ENCODE results near the gene PDZD8.

The PDZD8 gene

DNA sequence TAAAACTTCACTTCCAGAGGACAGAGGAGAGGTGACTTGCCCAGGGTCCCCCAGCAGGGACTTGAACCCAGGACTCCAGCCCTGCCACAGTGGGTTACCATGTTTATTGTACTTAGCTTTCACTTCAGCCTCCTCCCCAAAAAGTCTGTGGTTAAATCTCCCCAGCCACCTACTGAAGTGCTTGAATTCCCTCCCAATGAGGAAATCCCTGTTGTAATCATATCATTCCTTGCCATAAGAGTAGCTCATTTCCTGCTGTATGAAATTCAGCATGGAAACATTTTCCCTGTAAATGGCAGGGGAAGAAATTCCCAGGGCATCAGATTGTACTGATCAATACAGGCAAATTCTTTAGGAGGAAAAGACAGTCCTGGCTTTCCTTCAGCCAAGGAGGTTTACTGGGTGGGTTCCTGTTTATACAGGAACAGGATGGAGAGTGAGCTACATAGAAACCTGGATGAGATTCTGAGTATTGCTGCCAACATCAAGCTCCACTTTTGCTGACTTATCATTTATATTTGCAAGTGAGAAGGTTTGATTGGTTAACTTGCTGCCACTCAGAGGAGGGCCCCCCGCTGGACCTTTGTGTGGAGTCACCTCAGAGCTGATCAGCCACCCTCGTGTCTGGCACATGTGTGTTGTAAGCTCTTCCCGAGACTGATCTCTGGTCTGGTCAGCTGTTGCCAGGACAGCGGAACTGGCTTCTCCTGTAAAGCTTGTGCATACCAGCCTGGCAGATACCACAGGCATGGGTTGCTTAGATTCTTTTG, 16.4 kb upstream of the PDZD8 start:
- DNase-seq: no peak

DNA sequence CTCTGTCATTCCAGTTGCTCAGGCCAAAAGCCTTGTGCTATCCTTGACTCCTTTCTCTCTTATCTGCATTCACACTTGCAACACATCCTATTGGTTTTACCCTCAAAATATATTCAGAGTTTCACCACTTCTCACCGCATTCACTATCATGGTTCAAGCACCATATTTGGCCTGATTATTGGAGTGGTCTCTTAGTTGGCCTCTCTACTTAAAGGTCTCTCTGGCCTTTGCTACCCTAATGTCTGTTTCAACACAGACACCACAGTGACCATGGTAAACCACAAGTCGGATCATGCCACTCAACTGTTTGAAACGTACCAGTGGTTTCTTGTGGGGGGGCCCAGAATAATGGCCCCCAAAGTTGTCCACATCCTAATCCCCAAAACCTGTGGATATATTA, 15.2 kb upstream of the PDZD8 start:
- DNase-seq: no peak

DNA sequence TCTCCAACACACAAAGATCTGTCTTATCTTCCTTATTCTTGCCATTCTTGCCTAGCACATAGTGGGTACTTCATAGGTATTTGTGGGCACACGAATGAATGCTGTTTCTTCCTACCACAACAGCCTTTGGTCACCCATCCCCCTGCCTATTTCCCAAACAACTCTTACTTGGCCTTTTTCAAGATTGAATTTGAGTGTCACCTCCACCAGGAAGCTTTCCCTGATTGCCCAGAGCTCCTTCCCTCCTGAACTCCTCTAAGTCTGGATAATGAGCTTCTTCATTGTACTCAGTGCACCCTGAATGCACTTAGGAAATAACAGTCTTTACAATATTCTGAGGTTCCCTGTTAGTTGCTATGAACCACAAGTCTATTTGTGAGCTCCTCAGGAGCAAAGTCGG, 11.6 kb upstream of the PDZD8 start:
- DNase-seq: no peak

DNA sequence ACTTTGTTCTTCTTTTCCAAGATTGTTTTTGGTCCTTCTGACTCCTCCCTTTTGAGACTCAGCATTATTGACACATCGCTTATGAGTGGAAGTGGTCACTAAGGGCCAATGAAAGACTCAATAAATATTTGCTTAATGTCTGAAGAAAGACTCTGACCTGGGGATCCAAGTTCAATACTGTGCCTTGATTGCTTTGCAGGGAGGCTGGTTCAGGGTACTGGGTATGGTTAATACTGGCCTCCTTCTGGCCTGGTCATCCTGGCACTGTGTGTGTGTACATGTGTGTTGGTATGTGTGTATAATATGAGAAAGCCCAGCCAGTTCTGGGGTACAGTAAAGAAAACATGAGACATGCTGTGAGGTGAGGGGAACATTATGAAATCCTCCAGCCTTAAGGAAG, 7.6 kb upstream of the PDZD8 start:
- no peak for DNase-seq

DNA sequence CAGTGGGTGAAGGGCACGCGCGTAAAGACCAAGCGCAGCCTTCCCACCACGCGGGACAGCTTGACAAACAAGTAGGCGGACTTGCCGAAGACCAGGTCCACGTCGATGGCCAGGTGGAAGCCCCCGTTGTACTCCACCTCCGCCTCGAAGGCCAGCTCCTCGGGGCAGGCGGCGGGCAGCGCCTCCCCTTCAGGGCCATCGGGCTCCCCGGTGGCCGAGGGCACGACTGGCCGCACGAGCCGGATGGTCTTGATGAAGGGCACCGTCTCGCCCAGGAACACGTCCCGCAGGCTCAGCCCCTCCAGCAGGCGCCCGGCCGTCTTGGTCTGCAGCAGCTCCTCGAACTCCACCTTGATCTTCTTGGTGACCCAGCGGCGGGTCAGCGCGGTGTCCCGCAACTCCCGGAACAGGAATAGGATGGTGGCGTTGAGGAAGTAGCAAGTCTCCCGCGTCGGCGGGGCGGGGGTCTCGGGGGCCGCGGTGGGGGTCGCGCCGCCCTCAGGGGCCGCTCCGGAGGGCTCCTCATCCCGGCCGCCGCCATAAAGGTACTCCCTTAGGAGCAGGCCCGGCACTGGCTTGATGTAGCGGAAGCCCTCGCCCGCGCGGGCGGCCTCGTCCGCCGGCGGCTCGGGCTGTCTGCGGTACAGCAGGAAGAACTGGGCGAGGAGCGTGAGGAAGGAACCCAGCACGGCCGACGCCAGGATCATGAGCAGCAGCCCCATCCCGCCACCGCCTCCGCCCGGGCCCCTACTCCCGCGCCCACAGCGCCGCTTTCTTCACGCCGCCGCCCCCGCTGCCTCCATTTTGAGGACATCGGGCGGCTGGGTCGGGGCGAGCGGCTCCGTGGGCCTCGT, 507 bp downstream of the PDZD8 start:
- no peak for DNase-seq

DNA sequence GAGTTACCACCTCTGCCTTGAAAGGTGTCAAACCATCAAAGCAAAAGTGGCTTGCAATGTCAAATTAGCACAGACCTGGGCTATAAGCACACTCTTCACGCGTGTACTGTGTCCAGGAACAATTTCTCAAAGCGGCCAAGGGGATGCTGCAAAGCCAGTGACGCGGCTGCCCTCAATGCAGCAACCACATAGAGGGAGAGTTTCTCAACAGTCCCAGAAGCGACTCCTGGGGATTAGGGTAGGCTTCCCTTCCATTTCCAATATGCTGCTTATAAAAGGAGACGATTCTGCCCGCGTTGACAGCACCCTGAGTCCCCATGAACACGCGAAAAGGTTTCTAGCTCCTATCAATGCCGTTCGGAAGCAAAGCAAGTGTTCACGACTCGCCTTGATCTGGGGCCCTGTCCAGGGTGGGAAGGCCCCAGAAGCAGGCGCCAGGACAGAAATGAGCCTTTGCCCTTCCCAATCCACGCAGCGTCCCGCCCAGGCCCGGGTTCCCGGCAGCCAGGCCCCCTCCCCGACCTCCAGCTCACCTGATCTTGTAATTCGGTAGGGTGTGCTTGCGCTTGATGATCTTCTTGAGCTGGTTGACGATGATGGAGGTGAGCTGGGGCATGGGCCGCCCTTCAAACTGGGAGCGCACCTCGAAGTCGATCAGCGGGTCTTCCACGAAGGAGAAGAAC, 1.3 kb downstream of the PDZD8 start:
- DNase-seq: no peak

DNA sequence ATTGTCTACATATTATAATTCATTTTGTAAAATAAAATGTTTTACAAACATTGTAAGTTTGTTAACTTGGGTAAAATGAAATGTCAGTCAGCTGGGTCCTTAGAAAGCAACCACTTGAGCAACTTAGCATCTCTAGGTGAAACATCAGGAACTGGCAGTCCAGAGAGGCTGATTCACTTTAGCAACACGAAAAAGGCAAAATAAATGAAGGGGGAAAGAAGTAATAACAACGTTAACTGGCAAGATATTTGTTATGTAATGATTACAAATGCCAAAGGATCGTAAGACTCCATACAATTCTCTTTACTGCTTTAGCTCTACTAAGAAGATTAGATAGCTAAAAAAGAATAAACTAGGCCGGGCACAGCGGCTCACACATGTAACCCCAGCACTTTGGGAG, 5.0 kb downstream of the PDZD8 start:
- no peak for DNase-seq

DNA sequence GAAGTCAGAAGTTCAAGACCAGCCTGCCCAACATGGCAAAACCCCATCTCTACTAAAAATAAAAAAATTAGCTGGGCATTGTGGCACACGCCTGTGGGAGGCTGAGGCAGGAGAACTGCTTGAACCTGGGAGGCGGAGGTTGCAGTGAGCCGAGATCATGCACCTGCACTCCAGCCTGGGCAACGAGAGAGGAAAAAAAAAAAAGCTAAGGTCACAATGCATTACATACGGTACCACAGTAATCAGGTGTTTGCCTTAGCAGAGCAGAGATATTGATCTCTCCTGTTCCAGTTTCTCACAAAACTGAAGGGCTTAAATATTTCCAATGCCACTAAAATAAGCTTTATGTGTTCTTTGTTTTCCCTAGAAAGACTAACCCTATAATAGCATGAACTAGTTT, 7.5 kb downstream of the PDZD8 start:
- DNase-seq: no peak

DNA sequence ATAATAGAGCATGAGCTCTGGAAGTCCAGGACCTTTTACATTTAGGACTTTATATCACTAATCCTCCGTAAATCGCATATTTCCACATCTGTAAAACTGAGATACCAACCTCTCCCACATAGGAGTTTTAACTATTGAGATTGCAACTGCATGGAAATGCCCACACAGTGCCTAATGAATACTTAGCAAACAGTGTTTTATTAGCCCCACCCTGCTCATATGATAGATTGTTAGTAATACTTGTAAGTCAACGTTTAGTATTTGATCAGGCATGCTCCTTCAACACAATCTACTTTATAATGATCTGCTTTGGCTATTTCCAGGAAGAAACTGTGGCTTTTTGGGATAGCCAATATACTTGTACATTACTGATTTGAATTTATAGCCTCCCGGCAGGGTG, 8.5 kb downstream of the PDZD8 start:
- no peak for DNase-seq

DNA sequence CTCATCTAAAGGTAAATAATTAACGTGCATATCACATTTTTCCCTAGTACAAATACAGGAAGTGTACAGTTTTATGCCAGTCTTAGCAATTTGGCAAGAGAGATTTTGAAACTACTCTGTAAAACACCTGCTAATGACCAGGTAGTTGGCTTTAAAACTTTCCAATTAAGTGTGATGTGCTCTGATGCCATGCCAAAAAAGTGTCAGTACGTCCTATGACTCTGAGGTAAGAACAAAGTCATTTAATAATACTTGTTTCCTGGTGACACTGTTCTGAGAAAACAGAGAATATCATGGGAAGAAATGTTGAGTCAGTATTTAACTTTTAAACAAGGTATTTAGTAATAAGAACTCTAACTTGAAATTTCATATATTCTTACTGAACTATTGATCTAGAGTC, 9.6 kb downstream of the PDZD8 start:
- DNase-seq: no peak

DNA sequence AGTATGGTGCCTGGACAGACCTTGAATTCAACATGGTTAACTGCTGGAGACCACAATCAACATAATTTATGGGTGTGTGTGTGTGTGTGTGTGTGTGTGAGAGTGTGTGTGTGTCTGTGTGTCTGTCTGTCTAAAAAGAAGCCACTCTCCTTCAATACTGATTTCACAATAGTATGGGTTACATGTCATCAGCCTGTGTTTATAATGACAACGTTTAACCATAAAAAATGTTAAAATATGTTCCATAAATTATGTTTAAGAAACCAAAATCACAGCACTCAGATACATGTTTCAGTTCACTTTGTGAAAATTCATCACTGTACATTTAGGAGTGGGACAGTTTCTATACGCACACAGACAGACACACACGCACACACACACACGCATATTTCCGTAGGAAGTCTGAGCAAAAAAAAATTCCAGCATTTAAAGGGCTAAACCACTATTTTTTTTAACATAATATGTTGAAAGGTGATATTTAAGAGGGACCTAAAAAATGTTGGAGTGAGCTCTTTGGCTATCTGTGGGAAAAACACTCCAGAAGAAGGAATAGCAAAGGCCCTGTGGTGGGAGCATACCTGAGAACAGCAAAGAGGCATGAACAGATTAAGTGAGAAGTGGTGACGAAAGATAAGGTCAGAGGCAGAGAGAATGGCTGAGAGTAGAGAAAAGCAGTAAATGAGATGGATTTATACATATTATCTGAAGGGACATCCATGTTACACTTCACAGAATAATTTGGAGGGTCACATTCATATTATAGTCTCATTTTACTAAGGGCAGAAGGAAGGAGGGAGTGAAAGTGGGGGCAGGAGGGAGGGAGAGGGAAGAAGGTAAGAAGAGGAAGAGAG, 10.9 kb downstream of the PDZD8 start:
- DNase-seq: no peak

DNA sequence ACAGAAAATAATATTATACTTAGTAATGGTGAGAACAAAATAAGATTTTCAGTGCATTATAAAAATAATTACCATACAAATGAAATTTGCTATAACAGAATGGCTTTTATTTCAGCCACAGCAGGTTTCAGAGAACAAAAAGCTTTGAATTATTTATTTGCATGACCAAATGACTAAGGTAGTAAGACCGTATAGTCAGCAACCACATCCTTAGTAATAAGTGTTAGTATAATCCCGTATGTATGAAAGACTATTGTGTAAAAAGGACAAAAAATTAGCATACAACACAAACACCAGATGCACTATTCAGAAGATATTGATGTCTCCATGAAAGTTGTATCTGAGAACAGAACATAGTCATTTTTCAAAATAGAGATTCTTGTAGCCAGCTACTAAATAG, 12.2 kb downstream of the PDZD8 start:
- no peak for DNase-seq

DNA sequence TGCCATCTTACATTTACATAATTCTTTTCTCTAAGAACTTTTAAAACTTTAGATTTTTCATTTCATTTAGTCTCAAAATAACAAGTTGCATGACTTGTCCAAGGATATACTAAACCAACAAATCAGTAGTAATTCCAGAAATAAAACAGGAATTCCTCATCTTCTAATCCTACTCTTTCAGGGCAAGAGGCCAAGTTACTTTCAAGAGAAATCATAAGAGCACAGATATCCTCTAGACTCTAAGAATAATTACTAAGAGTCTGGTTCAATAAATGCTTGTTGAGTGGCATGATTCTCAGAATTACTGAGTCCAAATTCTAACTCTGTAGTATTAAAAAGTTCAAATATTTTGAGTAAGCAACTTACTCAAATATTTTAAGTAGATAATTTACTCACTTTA, 12.9 kb downstream of the PDZD8 start:
- DNase-seq: no peak

DNA sequence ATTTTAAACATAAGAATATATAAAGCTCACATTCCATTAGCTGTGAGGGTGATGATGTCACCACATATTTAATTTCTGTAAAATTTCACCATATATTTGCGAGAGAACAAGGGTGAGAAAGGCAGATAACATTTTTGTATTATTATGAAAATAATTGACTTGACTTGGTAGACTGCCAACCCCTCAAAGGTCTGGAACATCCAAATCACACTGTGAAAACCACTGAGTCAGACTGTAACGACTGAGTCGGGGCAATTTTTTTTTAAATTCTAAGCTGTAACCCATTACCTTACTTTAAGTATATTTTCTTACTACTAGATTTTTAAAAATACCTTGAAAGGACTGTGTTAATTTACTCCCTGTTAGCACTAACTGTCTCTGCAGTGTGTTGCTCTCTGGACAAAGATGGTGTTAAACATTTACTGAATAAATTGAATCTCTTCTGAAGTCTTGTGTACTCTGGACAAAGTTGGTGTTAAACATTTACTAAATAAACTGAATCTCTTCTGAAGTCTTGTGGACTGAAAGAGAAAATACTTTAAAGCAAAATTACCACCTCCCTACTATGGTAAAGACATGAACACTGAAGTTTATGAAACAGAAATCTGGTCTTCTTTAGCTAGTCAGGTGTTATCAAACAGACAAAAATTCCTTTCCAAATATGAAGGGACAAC, 14.1 kb downstream of the PDZD8 start:
- DNase-seq: no peak

DNA sequence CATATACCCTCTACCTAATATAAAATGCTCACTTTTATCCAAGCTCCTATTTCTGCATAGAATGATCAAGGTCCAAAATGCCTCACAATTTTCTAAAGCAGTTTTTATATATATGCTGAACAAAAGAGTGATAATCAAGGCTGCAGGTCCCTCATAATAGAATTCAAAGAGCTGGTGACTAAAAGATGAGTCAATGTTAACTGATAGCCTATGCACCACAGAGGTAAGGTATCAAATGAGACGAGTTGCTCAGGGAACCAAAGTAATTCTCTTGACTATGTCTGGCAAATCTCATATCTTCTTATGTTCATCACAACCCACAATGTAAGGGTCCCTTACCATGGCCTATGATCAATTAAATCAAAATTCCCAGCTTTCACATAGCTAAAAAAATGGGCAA, 15.2 kb downstream of the PDZD8 start:
- DNase-seq: no peak

DNA sequence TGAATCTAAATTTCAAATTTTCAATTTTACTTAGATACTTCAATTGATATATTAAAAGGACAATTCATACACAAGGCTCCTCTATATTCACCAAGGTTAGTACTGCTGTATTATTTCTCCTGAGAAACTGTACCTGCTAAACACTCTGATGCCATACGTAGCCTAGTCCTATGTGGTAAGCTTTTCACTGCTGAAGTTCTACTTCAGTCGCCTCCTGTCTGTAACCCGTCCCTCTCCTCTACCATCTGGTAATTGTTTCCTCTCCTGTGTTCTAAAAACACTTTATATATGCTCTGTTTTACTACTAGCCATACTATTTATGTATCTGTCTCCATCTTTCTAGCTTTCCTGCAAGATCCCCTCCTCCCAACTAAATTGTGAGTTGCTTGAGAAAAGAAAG, 20.2 kb downstream of the PDZD8 start:
- no peak for DNase-seq

DNA sequence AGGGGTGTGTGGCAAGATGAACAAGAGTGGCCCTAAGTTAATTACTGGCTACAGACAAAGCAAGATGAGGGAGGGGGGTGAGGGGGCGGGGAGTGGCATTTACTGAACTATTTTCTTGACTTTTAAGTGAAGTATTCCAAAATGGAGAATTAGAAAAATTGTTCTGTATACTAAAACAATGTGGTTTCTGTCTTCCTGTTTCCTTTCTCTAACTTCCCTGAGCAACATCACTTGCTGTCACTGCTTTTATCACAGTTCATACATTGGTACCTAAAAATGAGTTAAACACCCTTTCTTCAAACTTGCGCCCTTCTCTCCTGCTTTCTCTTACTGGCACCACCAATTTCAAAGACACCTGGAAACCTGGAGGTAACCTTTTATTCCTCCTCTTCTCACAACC, 21.6 kb downstream of the PDZD8 start:
- no peak for DNase-seq

DNA sequence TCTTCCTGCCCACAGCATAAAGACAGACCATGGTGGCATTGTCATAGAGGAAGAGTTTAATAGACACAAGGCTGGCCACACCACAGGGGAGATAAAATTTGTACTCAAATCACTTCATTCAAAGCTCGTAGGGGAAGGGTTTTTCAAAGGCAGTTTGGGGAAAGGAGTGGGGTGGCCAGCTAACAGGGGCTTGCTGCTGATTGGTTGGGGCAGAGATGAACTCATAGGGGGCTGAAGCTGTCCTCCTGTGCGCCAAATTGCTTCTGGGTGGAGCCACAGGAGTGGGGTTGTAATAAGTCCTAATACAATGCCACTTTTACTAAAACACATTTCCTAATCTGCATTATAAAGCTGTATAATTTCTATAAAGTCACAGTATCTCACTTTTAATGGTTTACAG, 22.5 kb downstream of the PDZD8 start:
- no peak for DNase-seq

DNA sequence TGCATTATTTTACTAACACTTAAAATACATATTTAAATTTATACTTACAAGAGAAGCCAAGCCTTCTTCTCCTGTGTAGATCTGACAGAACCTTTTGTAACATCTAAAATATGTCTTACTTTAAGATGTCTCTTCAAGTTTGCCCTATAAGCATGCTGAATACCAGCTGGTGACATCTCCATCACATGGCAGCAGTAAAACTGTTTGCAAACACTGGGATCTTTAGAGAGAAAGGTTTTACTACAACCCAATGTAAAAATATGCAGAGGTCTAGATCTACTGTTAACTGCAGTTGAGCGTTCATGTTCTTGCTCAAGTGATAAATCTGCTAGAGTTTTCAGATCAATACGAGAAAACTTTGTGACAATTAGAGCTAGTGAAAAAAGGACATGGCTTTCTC, 23.2 kb downstream of the PDZD8 start:
- no peak for DNase-seq

DNA sequence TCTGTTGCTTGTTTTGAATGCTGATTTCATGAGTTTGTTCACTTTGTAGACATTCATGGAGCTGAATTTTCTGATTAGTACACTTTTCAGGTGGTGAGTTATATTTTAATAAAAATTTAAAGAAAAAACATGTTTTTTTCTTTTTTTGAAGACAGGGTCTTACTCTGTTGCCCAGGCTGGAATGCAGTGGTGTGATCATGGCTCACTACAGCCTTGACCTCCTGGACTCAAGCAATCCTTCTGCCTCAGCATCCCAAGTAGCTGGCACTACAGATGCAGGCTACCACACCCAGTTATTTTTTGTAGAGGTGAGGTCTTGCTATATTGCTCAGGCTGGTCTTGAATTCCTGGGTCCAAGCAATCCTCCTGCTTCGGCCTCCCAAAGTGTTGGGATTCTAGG, 23.7 kb downstream of the PDZD8 start:
- DNase-seq: no peak

DNA sequence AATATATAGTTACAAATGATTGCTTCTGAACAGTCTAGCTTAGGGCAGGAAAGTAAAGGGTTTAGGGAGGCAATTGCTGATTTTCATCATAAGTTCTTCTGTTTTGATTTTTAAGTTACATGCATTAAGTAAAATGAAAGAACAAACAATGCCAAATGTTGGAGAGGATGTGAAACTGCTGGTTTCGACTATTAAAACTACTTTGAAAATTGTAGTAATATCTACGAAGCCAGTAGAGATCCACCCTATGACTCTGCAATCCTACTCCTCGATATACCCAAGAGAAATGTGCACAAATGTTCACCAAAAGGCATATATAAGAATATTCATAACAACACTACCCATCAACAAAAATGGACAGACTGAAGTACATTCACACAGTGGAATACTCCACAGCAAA, 24.3 kb downstream of the PDZD8 start:
- no peak for DNase-seq

DNA sequence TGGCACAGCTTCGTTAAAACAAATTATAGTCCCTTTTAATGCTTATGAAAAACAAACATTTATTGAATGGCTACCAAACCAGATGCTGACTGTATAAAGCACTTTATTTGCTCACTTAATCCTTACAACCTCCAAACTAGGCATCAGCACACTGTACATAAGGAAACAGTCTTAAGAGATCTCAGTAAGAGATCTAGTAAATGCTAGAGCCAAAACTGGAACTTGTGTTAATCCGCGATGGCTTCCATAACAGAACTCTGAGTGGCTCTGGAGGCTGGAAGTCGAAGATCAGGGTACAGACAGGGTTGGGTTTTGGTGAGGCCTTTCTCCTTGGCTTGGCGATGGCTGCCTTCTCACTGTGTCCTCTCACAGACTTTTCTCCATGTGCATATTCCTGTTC, 27.0 kb downstream of the PDZD8 start:
- DNase-seq: no peak

All from NCI-H2107 (cell line).